ENCODE data around the gene ZSCAN16. TPM values are rescaled to one million over a fixed set of nuclear protein-coding genes. Genes with fewer than 3 reads are reported as not detected.

The ZSCAN16 gene
- total RNA-seq, 1 experiment from 2014 or later, result 6.7 TPM

- peak overlapping the region; percentile 79 for H3K4me3 Mint-ChIP-seq (ENCODE audit: unreplicated experiment)
- peaks cover 11% of the 10 kb centered on the region for H3K4me1 Mint-ChIP-seq (ENCODE audit: low read depth, unreplicated experiment)
- intact Hi-C loops (cut with micrococcal nuclease; ENCODE audit: unreplicated experiment), result loop anchor here (10.0 kb wide), 1 partner anchor 200 kb away; no protein-coding TSS in a partner anchor
- peak overlapping the region; percentile 29 for H3K27ac Mint-ChIP-seq (ENCODE audit: unreplicated experiment)
- Histone ChIP-seq H3K4me3 (ENCODE audit: low read depth, low read length) (peak overlapping the region; percentile 79), H3K4me1 (no peaks in the 10 kb centered on the region), H3K9me3 (no peaks in the 10 kb centered on the region), H3K36me3 (ENCODE audit: control insufficient read depth, insufficient read depth, low read length) (no peaks in the 10 kb centered on the region), H3K27me3 (replicated peaks; ENCODE audit: control insufficient read depth, insufficient read depth, low read length) (no peaks in the 10 kb centered on the region)
- H3K36me3 Mint-ChIP-seq (ENCODE audit: insufficient read depth, unreplicated experiment), result no peaks in the 10 kb centered on the region
- no TSS peak for BruUV-seq (replicated peaks)
- ChIA-PET CTCF (interaction anchor here (0.6 to 1.7 kb wide), 9 partner anchors 8 to 1653 kb away, joined by 3 to 15 read pairs (median 3); partner anchors contain the start of genes ZKSCAN4, ZSCAN16 and ZSCAN26), POLR2A (no interaction called here)
- peak; percentile 81 for DNase-seq
- peak; percentile 68 to 70 for TF ChIP-seq CTCF (IDR thresholded peaks at IDR 0.05; ENCODE audit: insufficient read depth in 1 of 2, low read depth in 1 of 2, low read length in 1 of 2, severe bottlenecking in 1 of 2, unreplicated experiment in 1 of 2)
- no peaks in the 10 kb centered on the region for H3K9me3 Mint-ChIP-seq (ENCODE audit: unreplicated experiment)
- H3K27me3 Mint-ChIP-seq (ENCODE audit: insufficient read depth, unreplicated experiment), result peaks cover 8% of the 10 kb centered on the region
Measured at GRCh38 chr6:28104392-28105244, 19.8 kb upstream of the ZSCAN16 start.

GRCh38 chr6:28105245-28105639 is 19.2 kb upstream of the ZSCAN16 start:
- Histone ChIP-seq H3K36me3 (ENCODE audit: control insufficient read depth, insufficient read depth, low read length) (no peaks in the 10 kb centered on the region), H3K9me3 (no peaks in the 10 kb centered on the region), H3K4me1 (no peaks in the 10 kb centered on the region), H3K4me3 (ENCODE audit: low read depth, low read length) (peak overlapping the region; percentile 79), H3K27me3 (replicated peaks; ENCODE audit: control insufficient read depth, insufficient read depth, low read length) (no peaks in the 10 kb centered on the region)
- peak overlapping the region; percentile 79 for H3K4me3 Mint-ChIP-seq (ENCODE audit: unreplicated experiment)
- H3K27me3 Mint-ChIP-seq (ENCODE audit: insufficient read depth, unreplicated experiment), result peaks cover 3% of the 10 kb centered on the region
- H3K27ac Mint-ChIP-seq (ENCODE audit: unreplicated experiment), result no peak overlapping the region
- H3K9me3 Mint-ChIP-seq (ENCODE audit: unreplicated experiment), result no peaks in the 10 kb centered on the region
- no peak for TF ChIP-seq CTCF (IDR thresholded peaks at IDR 0.05; ENCODE audit: insufficient read depth in 1 of 2, low read depth in 1 of 2, low read length in 1 of 2, severe bottlenecking in 1 of 2, unreplicated experiment in 1 of 2)
- H3K4me1 Mint-ChIP-seq (ENCODE audit: low read depth, unreplicated experiment), result peaks cover 11% of the 10 kb centered on the region
- ChIA-PET POLR2A (no interaction called here), CTCF (interaction anchor here (0.6 to 1.7 kb wide), 9 partner anchors 8 to 1652 kb away, joined by 3 to 15 read pairs (median 3); partner anchors contain the start of genes ZKSCAN4, ZSCAN16 and ZSCAN26)
- no TSS peak for BruUV-seq (replicated peaks)
- DNase-seq, result peak in 1 of 2 experiments; percentile 5
- intact Hi-C loops (cut with micrococcal nuclease; ENCODE audit: unreplicated experiment), result loop anchor here (10.0 kb wide), 1 partner anchor 200 kb away; no protein-coding TSS in a partner anchor
- no peaks in the 10 kb centered on the region for H3K36me3 Mint-ChIP-seq (ENCODE audit: insufficient read depth, unreplicated experiment)

GRCh38 chr6:28107506-28107905 is 16.9 kb upstream of the ZSCAN16 start:
- no peak overlapping the region for H3K27ac Mint-ChIP-seq (ENCODE audit: unreplicated experiment)
- no peak for DNase-seq
- no peak overlapping the region for H3K4me3 Mint-ChIP-seq (ENCODE audit: unreplicated experiment)
- TF ChIP-seq CTCF (IDR thresholded peaks at IDR 0.05; ENCODE audit: insufficient read depth in 1 of 2, low read depth in 1 of 2, low read length in 1 of 2, severe bottlenecking in 1 of 2, unreplicated experiment in 1 of 2), result no peak
- intact Hi-C loops (cut with micrococcal nuclease; ENCODE audit: unreplicated experiment), result loop anchor here (10.0 kb wide), 1 partner anchor 203 kb away; no protein-coding TSS in a partner anchor
- Histone ChIP-seq H3K4me3 (ENCODE audit: low read depth, low read length) (no peak overlapping the region), H3K36me3 (ENCODE audit: control insufficient read depth, insufficient read depth, low read length) (no peaks in the 10 kb centered on the region), H3K4me1 (no peaks in the 10 kb centered on the region), H3K27me3 (replicated peaks; ENCODE audit: control insufficient read depth, insufficient read depth, low read length) (no peaks in the 10 kb centered on the region), H3K9me3 (no peaks in the 10 kb centered on the region)
- CTCF ChIA-PET, result no interaction called here
- H3K27me3 Mint-ChIP-seq (ENCODE audit: insufficient read depth, unreplicated experiment), result peaks cover 3% of the 10 kb centered on the region
- H3K36me3 Mint-ChIP-seq (ENCODE audit: insufficient read depth, unreplicated experiment), result no peaks in the 10 kb centered on the region
- H3K4me1 Mint-ChIP-seq (ENCODE audit: low read depth, unreplicated experiment), result peaks cover 11% of the 10 kb centered on the region
- H3K9me3 Mint-ChIP-seq (ENCODE audit: unreplicated experiment), result no peaks in the 10 kb centered on the region
- POLR2A ChIA-PET, result no interaction called here
- BruUV-seq (replicated peaks), result no TSS peak
